ENCODE results near the gene NCKAP5.

Gene NCKAP5

GRCh38 chr2:132780651-132781050 lies 787.6 kb downstream of the NCKAP5 start:
- FAIRE-seq: no peak

- no peak for FAIRE-seq
Observed at GRCh38 chr2:132779206-132779721, 789.0 kb downstream of the NCKAP5 start.

GRCh38 chr2:132776287-132776686 lies 792.0 kb downstream of the NCKAP5 start:
- FAIRE-seq: no peak

- no peak for FAIRE-seq
Observed at GRCh38 chr2:132774189-132774588, 794.1 kb downstream of the NCKAP5 start.

- FAIRE-seq: no peak
Observed at GRCh38 chr2:132773331-132773730, 794.9 kb downstream of the NCKAP5 start.

- no peak for FAIRE-seq
Observed at GRCh38 chr2:132772340-132772739, 795.9 kb downstream of the NCKAP5 start.

GRCh38 chr2:132766573-132766972 lies 801.7 kb downstream of the NCKAP5 start:
- no peak for FAIRE-seq

- FAIRE-seq: no peak
Observed at GRCh38 chr2:132761437-132761836, 806.8 kb downstream of the NCKAP5 start.

- FAIRE-seq: no peak
Observed at GRCh38 chr2:132760971-132761370, 807.3 kb downstream of the NCKAP5 start.

- FAIRE-seq: no peak
Observed at GRCh38 chr2:132760405-132760804, 807.9 kb downstream of the NCKAP5 start.

GRCh38 chr2:132758995-132759394 lies 809.3 kb downstream of the NCKAP5 start:
- peak; percentile 30 for FAIRE-seq

- no peak for FAIRE-seq
Observed at GRCh38 chr2:132757676-132758075, 810.6 kb downstream of the NCKAP5 start.

GRCh38 chr2:132757002-132757589 lies 811.2 kb downstream of the NCKAP5 start:
- no peak for FAIRE-seq

- FAIRE-seq: no peak
Observed at GRCh38 chr2:132754867-132755472, 813.3 kb downstream of the NCKAP5 start.

- FAIRE-seq: no peak
Observed at GRCh38 chr2:132754392-132754791, 813.9 kb downstream of the NCKAP5 start.

- FAIRE-seq: no peak
Observed at GRCh38 chr2:132752421-132753206, 815.6 kb downstream of the NCKAP5 start.

- FAIRE-seq: no peak
Observed at GRCh38 chr2:132751836-132752235, 816.4 kb downstream of the NCKAP5 start.

- FAIRE-seq: no peak
Observed at GRCh38 chr2:132750606-132751005, 817.7 kb downstream of the NCKAP5 start.

- FAIRE-seq: no peak
Observed at GRCh38 chr2:132747046-132747445, 821.2 kb downstream of the NCKAP5 start.

GRCh38 chr2:132741754-132742153 lies 826.5 kb downstream of the NCKAP5 start:
- no peak for FAIRE-seq

- no peak for FAIRE-seq
Observed at GRCh38 chr2:132740081-132740720, 828.1 kb downstream of the NCKAP5 start.

- no peak for FAIRE-seq
Observed at GRCh38 chr2:132738223-132738622, 830.0 kb downstream of the NCKAP5 start.

- no peak for FAIRE-seq
Observed at GRCh38 chr2:132736059-132736458, 832.2 kb downstream of the NCKAP5 start.
